Thoracic aorta (tissue), 2 donors: ENCODE data around the gene ANKRD12. TPM values are rescaled to one million over a fixed set of nuclear protein-coding genes. Genes with fewer than 3 reads are reported as not detected.

Experiments used
- ATAC-seq: fragments of 150-250 bp; one replicate; pipeline ENCODE4 v1.8.0; 2017; ENCODE audit warnings: low read depth; ENCODE audit not compliant: insufficient number of reproducible peaks, low FRiP score
- DNase-seq: peaks from one replicate; pipeline ENCODE4 v3.0.0-alpha.2; 2020; ENCODE audit warnings: low spot score
- H3K27ac ChIP-seq, 2 donors: fragments of 200-600 bp; sonication (generic); 1 replicate in 1 of 2; 2 replicates in 1 of 2; pipeline ENCODE4 v1.5.1; 2016; ENCODE audit warnings: mild to moderate bottlenecking in 2 of 2, moderate library complexity in 2 of 2
- H3K27me3 ChIP-seq: fragments of 200-600 bp; sonication (generic); replicated peaks from 2 replicates; pipeline ENCODE4 v1.6.0; 2016; ENCODE audit warnings: mild to moderate bottlenecking; ENCODE audit not compliant: insufficient read depth
- H3K36me3 ChIP-seq: fragments of 200-600 bp; sonication (generic); one replicate; pipeline ENCODE4 v1.5.1; 2016
- H3K4me1 ChIP-seq, 2 donors: fragments of 200-600 bp; sonication (generic); 1 replicate in 1 of 2; 2 replicates in 1 of 2; pipeline versions ENCODE4 v1.5.1 to v1.6.0; 2016; ENCODE audit warnings: low read depth in 2 of 2, mild to moderate bottlenecking in 1 of 2; ENCODE audit not compliant: control insufficient read depth in 1 of 2
- H3K4me3 ChIP-seq: fragments of 200-600 bp; sonication (generic); 2 replicates; pipeline ENCODE4 v1.5.1; 2016; ENCODE audit warnings: mild to moderate bottlenecking
- H3K9me3 ChIP-seq: fragments of 200-600 bp; sonication (generic); 2 replicates; pipeline ENCODE4 v1.5.1; 2016
- total RNA-seq, 2 donors: library from RNA; depleted of rRNA; stranded (reverse); fragments of >200 nt; gene quantifications; one replicate each; pipeline versions ENCODE4 v1.1.0 to v1.2.3, GENCODE V29; 2016
- TF ChIP-seq, protein P1 (sequence below): fragments of 200-600 bp; sonication (generic); IDR thresholded peaks from one replicate; pipeline ENCODE4 v1.5.1; 2019; ENCODE audit warnings: antibody characterized with exemption

The ANKRD12 gene
- total RNA-seq, 2 donors from 2014 or later: 35.6 to 70.3 TPM

- TF ChIP-seq, protein P1, sequence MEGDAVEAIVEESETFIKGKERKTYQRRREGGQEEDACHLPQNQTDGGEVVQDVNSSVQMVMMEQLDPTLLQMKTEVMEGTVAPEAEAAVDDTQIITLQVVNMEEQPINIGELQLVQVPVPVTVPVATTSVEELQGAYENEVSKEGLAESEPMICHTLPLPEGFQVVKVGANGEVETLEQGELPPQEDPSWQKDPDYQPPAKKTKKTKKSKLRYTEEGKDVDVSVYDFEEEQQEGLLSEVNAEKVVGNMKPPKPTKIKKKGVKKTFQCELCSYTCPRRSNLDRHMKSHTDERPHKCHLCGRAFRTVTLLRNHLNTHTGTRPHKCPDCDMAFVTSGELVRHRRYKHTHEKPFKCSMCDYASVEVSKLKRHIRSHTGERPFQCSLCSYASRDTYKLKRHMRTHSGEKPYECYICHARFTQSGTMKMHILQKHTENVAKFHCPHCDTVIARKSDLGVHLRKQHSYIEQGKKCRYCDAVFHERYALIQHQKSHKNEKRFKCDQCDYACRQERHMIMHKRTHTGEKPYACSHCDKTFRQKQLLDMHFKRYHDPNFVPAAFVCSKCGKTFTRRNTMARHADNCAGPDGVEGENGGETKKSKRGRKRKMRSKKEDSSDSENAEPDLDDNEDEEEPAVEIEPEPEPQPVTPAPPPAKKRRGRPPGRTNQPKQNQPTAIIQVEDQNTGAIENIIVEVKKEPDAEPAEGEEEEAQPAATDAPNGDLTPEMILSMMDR: no peak
- no peaks in the 10 kb centered on the region for H3K36me3 ChIP-seq
- DNase-seq (no peak), ATAC-seq (no peak)
- no peak overlapping the region for H3K27ac ChIP-seq
- peaks cover 5% of the 10 kb centered on the region for H3K9me3 ChIP-seq
- H3K27me3 ChIP-seq: no peaks in the 10 kb centered on the region
- H3K4me1 ChIP-seq: no peaks in the 10 kb centered on the region
- no peak overlapping the region for H3K4me3 ChIP-seq
These were observed 192.2 kb downstream of the ANKRD12 start for GRCh38 chr18:9328776-9329175.

DNA sequence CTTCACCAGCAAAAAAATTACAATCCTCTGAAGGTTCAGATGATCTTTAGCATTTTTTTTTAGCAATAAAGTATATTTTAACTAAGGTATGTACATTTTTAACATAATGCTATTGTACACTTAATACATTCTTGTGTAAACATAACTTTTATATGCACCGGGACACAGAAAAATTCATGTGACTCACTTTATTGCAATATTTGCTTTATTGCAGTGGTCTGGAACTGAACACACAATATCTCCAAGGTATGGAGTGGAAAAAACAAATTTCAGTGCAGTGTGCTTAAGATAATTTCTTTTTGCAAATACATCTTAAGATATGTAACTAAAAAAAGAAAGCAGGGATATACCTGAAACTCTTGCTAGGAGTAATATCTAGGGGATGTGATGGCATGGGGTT lies 192.9 kb downstream of the ANKRD12 start:
- Histone ChIP-seq H3K4me1 (no peaks in the 10 kb centered on the region), H3K27me3 (no peaks in the 10 kb centered on the region), H3K36me3 (no peaks in the 10 kb centered on the region), H3K4me3 (no peak overlapping the region), H3K27ac (no peak overlapping the region), H3K9me3 (peaks cover 5% of the 10 kb centered on the region)
- DNase-seq (no peak), ATAC-seq (no peak)
- TF ChIP-seq, protein P1: no peak

DNA sequence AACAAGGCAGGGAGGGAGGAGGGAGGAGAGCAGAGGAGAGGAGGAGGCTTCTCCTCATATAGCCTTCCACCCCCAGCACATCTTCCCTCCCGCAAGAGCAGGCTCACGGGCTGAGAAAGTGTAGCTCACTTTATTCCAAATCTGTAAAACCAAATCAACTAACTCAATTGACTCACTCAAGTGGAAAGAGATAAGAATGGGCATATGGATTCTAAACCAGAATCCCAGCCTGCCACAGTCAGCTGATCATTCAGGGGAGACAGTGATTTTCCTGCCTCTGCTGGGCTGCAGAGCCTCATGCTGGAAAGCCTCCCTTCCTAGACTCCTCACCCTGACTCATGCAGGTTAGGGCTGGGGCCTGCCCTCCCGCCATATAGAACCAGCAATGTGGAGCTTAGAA lies 193.8 kb downstream of the ANKRD12 start:
- no peak overlapping the region for H3K27ac ChIP-seq
- H3K27me3 ChIP-seq: no peaks in the 10 kb centered on the region
- peaks cover 0 to under 1% of the 10 kb centered on the region in 2 donors for H3K4me1 ChIP-seq
- ATAC-seq (no peak), DNase-seq (no peak)
- no peaks in the 10 kb centered on the region for H3K36me3 ChIP-seq
- no peak overlapping the region for H3K4me3 ChIP-seq
- TF ChIP-seq, protein P1: no peak
- peaks cover 5% of the 10 kb centered on the region for H3K9me3 ChIP-seq

DNA sequence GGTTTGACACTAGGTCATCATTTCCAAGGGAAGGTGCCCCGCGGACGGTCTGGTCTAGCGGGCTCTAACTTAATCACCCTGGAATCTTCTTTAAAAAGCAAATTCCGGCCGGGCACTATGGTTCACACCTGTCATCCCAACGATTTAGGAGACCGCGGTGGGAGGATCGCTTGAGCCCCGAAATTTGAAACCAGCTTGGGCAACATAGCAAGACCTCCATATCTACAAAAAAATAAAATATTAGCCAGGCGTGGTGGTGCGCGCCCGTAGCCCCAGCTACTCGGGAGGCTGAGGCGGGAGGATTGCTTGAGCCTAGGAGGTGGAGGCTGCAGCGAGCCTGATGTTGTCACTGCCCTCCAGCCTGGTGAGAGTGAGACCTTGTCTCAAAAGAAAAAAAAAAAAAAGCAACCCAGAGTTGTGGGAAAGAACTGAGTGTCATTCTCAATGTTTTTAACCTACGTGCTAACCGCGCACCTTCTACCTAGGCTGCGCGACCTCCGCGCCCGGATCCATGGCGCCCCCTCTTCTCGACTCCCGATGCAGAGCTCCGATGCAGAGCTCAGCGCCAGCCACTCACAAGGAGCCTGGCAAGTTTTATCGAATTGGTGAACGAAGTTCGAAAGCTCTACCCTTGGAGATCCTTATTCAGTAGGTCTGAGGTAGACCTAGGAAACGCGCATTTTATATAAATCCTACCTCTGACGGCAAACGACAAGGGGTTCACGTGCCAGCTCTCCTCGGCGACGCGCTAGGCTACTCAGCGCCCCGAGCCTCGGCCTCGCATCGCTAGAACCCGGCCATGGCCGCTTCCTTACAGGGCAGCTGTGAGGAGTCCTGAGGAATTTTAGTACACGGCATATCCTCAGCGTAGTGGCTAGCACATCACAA lies 197.1 kb downstream of the ANKRD12 start:
- ATAC-seq (peak; percentile 45), DNase-seq (no peak)
- Histone ChIP-seq H3K27ac (peak overlapping the region; percentile 72 to 81), H3K9me3 (peaks cover 1% of the 10 kb centered on the region), H3K27me3 (no peaks in the 10 kb centered on the region), H3K36me3 (no peaks in the 10 kb centered on the region), H3K4me1 (peaks cover 15 to 23% of the 10 kb centered on the region in 2 donors), H3K4me3 (peak overlapping the region; percentile 99)
- TF ChIP-seq, protein P1: no peak

- peak within 1 kb of the TSS; percentile 83 to 95 for H3K27ac ChIP-seq
- peaks cover 15 to 23% of the 10 kb centered on the region in 2 donors for H3K4me1 ChIP-seq
- DNase-seq: peak; percentile 86
- TF ChIP-seq, protein P1: peak; percentile 51
- no peaks in the 10 kb centered on the region for H3K27me3 ChIP-seq
- H3K4me3 ChIP-seq: peak within 1 kb of the TSS; percentile 99
- H3K36me3 ChIP-seq: peaks cover 4% of the 10 kb centered on the region
- no peaks in the 10 kb centered on the region for H3K9me3 ChIP-seq
- ATAC-seq: peak; percentile 83
These were observed 197.9 kb downstream of the ANKRD12 start, which contains the start of gene TWSG1 for GRCh38 chr18:9334329-9334972. Gene TWSG1, plus strand, starts transcription at chr18:9334773. Its CDS starts 2,457 bp downstream, at chr18:9337230.
